A549 (cell line): ENCODE measurements around the gene ZNF827.

Experiments used
- BCL3 ChIP-seq: fragments of >200 bp; sonication (Bioruptor Twin); formaldehyde crosslinking; IDR thresholded peaks from 3 replicates; pipeline ENCODE4 v1.6.1; 2016
- ZFP36 ChIP-seq: fragments of 450-650 bp; IDR thresholded peaks from 2 replicates; pipeline ENCODE4 v1.6.1; 2014; ENCODE audit warnings: borderline replicate concordance; ENCODE audit not compliant: partially characterized antibody

GRCh38 chr4:145920205-145920604 is 18.4 kb downstream of the ZNF827 start:
- TF ChIP-seq BCL3: no peak
- no peak for TF ChIP-seq ZFP36
